Ishikawa (cell line): ENCODE results near the gene PRMT7.

Experiments used
- CEBPB ChIP-seq: IDR thresholded peaks from 2 replicates; pipeline ENCODE4 v1.6.1; 2012
- EP300 ChIP-seq: IDR thresholded peaks from 2 replicates; pipeline ENCODE4 v1.6.1; 2012; ENCODE audit warnings: borderline replicate concordance
- FOXM1 ChIP-seq: IDR thresholded peaks from 2 replicates; pipeline ENCODE4 v1.6.1; 2012; ENCODE audit warnings: low read depth, borderline replicate concordance
- MAX ChIP-seq: IDR thresholded peaks from 2 replicates; pipeline ENCODE4 v1.6.1; 2012
- RAD21 ChIP-seq: IDR thresholded peaks from 2 replicates; pipeline ENCODE4 v1.6.1; 2012; ENCODE audit warnings: low read depth
- REST ChIP-seq: IDR thresholded peaks from 2 replicates; pipeline ENCODE4 v1.6.1; 2012; ENCODE audit warnings: low read depth, mild to moderate bottlenecking
- TAF1 ChIP-seq: IDR thresholded peaks from 2 replicates; pipeline ENCODE4 v1.6.1; 2012; ENCODE audit warnings: low read depth, mild to moderate bottlenecking
- TCF12 ChIP-seq: IDR thresholded peaks from 2 replicates; pipeline ENCODE4 v1.6.1; 2012; ENCODE audit warnings: low read depth
- YY1 ChIP-seq: IDR thresholded peaks from 2 replicates; pipeline ENCODE4 v1.6.1; 2012; ENCODE audit warnings: low read depth

- TF ChIP-seq MAX: no peak
- TF ChIP-seq CEBPB: no peak
- no peak for TF ChIP-seq FOXM1
- no peak for TF ChIP-seq EP300
- no peak for TF ChIP-seq TCF12
- TF ChIP-seq RAD21: no peak
- TF ChIP-seq TAF1: no peak
- TF ChIP-seq REST: no peak
- TF ChIP-seq YY1: no peak
These were observed 68.9 kb downstream of the PRMT7 start for GRCh38 chr16:68379472-68380347.
